ENCODE measurements around the gene SLC17A9. TPM values are rescaled to one million over a fixed set of nuclear protein-coding genes. Genes with fewer than 3 reads are reported as not detected.

SLC17A9 gene
- polyA plus RNA-seq, 3 donors = 0.81 to 31.3 (median 0.82) TPM

DNA sequence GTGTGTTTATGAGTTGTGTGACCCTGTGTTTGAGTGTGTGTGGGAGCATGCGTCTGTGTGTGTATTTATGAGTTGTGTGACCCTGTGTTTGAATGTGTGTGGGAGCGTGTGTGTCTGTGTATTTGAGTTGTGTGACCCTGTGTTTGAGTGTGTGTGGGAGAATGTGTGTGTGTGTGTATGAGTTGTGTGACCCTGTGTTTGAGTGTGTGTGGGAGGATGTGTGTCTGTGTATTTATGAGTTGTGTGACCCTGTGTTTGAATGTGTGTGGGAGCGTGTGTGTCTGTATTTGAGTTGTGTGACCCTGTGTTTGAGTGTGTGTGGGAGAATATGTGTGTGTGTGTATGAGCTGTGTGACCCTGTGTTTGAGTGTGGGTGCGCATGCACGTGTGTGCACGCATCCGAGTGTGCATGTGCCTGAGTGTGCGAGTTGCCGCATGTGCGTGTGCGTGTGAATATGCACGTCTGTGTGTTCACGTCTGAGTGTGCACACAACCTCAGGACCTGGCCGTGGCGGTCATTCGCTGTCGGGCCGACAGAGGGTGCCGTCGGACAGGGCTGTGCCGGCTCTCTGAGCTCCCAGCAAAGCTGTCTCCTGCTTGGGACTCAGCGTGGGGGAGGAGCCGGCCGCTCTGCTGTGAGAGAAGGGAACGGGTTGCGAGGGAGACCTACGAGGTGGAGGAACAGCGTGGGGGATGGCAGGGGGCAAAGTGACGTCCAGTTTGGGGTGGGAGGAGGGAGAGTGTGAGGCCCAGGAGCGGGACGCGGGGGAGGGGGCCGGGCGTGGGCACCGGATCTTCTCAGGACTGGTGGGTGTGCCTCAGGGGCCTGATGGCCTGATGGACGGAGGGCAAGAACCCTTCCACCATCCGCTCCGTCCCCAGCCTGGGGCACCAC lies 19.7 kb downstream of the SLC17A9 start:
- Mint-ChIP-seq H3K4me1 (peaks cover 9% of the 10 kb centered on the region), H3K27ac (peak overlapping the region in 1 of 7 donors; percentile 38), H3K36me3 (peaks cover 2 to 3% of the 10 kb centered on the region in 2 donors), H3K9me3 (peaks cover 0 to 13% (median 6%) of the 10 kb centered on the region in 7 donors), H3K27me3 (ENCODE audit: low read depth in 3 of 3) (peaks cover 62 to 78% (median 71%) of the 10 kb centered on the region in 3 donors), H3K4me3 (peak overlapping the region; percentile 67 to 89)
- intact Hi-C loops (cut with micrococcal nuclease) = loop anchor here (1.0 kb wide), 1 partner anchor 37 kb away; no protein-coding TSS in a partner anchor
- TF ChIP-seq, protein P1, sequence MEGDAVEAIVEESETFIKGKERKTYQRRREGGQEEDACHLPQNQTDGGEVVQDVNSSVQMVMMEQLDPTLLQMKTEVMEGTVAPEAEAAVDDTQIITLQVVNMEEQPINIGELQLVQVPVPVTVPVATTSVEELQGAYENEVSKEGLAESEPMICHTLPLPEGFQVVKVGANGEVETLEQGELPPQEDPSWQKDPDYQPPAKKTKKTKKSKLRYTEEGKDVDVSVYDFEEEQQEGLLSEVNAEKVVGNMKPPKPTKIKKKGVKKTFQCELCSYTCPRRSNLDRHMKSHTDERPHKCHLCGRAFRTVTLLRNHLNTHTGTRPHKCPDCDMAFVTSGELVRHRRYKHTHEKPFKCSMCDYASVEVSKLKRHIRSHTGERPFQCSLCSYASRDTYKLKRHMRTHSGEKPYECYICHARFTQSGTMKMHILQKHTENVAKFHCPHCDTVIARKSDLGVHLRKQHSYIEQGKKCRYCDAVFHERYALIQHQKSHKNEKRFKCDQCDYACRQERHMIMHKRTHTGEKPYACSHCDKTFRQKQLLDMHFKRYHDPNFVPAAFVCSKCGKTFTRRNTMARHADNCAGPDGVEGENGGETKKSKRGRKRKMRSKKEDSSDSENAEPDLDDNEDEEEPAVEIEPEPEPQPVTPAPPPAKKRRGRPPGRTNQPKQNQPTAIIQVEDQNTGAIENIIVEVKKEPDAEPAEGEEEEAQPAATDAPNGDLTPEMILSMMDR (IDR thresholded peaks at IDR 0.05) = peak; percentile 72
- peak overlapping the region; percentile 57 for H2AFZ ChIP-seq (ENCODE audit: insufficient read depth, low read depth, low read length, poor library complexity, severe bottlenecking)
- H3K9ac ChIP-seq (ENCODE audit: insufficient read depth, low read length, poor library complexity, severe bottlenecking) = no peak overlapping the region
- 5% methylated on average over 33 of the region's 38 CpGs for WGBS (ENCODE audit: insufficient coverage)
- no peaks in the 10 kb centered on the region for H3K36me3 ChIP-seq (replicated peaks in 1 of 2; ENCODE audit: control insufficient read depth in 1 of 2, insufficient read depth in 2 of 2, low read length in 2 of 2)
- H3K79me2 ChIP-seq (ENCODE audit: insufficient read depth, low read length) = no peaks in the 10 kb centered on the region
- no peaks in the 10 kb centered on the region for H4K20me1 ChIP-seq (ENCODE audit: insufficient read depth, low read length)
- peak overlapping the region in 1 of 3 experiments; percentile 38 for H3K4me3 ChIP-seq (replicated peaks in 1 of 3; ENCODE audit: low read depth in 2 of 3, low read length in 3 of 3)
- peak; percentile 77 to 82 (median 79) for DNase-seq
- H3K27me3 ChIP-seq (ENCODE audit: control insufficient read depth in 2 of 2, insufficient read depth in 2 of 2, low read length in 2 of 2) = peaks cover 14 to 63% of the 10 kb centered on the region in 2 donors
- peaks cover 0 to 3% of the 10 kb centered on the region in 2 donors for H3K9me3 ChIP-seq (replicated peaks in 1 of 2; ENCODE audit: control insufficient read depth in 1 of 2, insufficient read depth in 1 of 2, low read length in 2 of 2)
- H3K4me2 ChIP-seq (replicated peaks; ENCODE audit: extremely low read depth, low read length, poor library complexity, severe bottlenecking) = peak overlapping the region; percentile 66
- peaks cover 6 to 8% of the 10 kb centered on the region in 2 donors for H3K4me1 ChIP-seq (ENCODE audit: control insufficient read depth in 1 of 2, insufficient read depth in 2 of 2, low read length in 2 of 2)
- no peak overlapping the region for H3K27ac ChIP-seq (ENCODE audit: low read depth in 1 of 2, low read length in 2 of 2)

DNA sequence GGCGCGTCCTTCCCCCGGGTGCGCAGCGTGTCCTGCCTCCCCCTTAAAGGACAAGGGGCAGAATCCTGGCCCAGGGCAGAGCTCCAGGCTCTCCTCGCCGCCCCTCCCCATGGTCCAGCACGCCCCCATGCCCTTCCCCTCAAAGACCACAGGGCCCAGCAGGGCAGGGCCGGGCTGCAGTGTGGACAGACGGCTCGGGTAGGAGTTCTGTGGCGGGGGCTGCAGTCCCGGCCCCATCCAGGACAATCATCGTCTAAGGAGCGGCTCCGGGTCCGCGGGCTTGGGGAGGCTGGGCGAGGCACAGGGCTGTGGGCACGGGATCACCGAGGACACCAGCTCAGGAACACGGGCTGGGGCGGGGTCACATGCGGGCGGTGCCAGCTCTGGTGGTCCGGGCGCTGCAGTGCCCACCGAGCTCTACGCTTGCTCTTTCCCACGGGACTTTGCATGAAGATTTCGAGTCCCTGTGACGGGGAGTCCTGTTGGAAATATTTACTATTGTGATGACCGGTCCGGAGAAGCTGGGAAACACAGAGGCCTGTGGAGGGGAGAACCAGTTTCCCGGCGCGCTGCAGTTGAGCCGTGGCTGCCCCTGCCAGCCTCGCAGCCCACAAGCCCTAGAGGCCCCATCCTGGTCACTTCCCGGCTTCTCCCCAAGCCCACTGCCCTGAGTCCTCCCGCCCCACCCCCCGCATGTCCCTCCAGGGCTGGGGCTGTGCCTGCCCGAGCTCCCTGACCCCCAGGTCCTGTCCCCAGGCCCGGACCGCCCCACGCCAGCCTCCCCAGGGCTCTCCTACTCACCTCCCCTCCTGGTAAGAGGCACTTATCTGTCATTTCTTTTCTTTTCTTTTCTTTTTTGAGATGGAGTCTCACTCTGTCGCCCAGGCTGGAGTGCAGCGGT lies 20.6 kb downstream of the SLC17A9 start:
- no peaks in the 10 kb centered on the region for H3K79me2 ChIP-seq (ENCODE audit: insufficient read depth, low read length)
- H3K4me1 ChIP-seq (ENCODE audit: control insufficient read depth in 1 of 2, insufficient read depth in 2 of 2, low read length in 2 of 2) = peaks cover 14 to 16% of the 10 kb centered on the region in 2 donors
- no peaks in the 10 kb centered on the region for H3K36me3 ChIP-seq (replicated peaks in 1 of 2; ENCODE audit: control insufficient read depth in 1 of 2, insufficient read depth in 2 of 2, low read length in 2 of 2)
- H3K4me2 ChIP-seq (replicated peaks; ENCODE audit: extremely low read depth, low read length, poor library complexity, severe bottlenecking) = peak overlapping the region; percentile 66
- Mint-ChIP-seq H3K9me3 (peaks cover 0 to 13% (median 7%) of the 10 kb centered on the region in 7 donors), H3K27ac (no peak overlapping the region), H3K4me3 (peak overlapping the region in 1 of 2 donors; percentile 89), H3K36me3 (no peaks in the 10 kb centered on the region), H3K4me1 (peaks cover 17% of the 10 kb centered on the region), H3K27me3 (ENCODE audit: low read depth in 3 of 3) (peaks cover 65 to 86% (median 79%) of the 10 kb centered on the region in 3 donors)
- peaks cover 0 to 3% of the 10 kb centered on the region in 2 donors for H3K9me3 ChIP-seq (replicated peaks in 1 of 2; ENCODE audit: control insufficient read depth in 1 of 2, insufficient read depth in 1 of 2, low read length in 2 of 2)
- no peak overlapping the region for H3K27ac ChIP-seq (ENCODE audit: low read depth in 1 of 2, low read length in 2 of 2)
- H3K9ac ChIP-seq (ENCODE audit: insufficient read depth, low read length, poor library complexity, severe bottlenecking) = no peak overlapping the region
- peak overlapping the region; percentile 57 for H2AFZ ChIP-seq (ENCODE audit: insufficient read depth, low read depth, low read length, poor library complexity, severe bottlenecking)
- DNase-seq = no peak
- TF ChIP-seq, protein P1 (IDR thresholded peaks at IDR 0.05) = no peak
- WGBS (ENCODE audit: insufficient coverage) = 22% methylated on average over 37 of the region's 48 CpGs
- intact Hi-C loops (cut with micrococcal nuclease) = loop anchor here (1.0 kb wide), 1 partner anchor 36 kb away; no protein-coding TSS in a partner anchor
- peak overlapping the region in 1 of 3 experiments; percentile 38 for H3K4me3 ChIP-seq (replicated peaks in 1 of 3; ENCODE audit: low read depth in 2 of 3, low read length in 3 of 3)
- peaks cover 14 to 71% of the 10 kb centered on the region in 2 donors for H3K27me3 ChIP-seq (ENCODE audit: control insufficient read depth in 2 of 2, insufficient read depth in 2 of 2, low read length in 2 of 2)
- H4K20me1 ChIP-seq (ENCODE audit: insufficient read depth, low read length) = no peaks in the 10 kb centered on the region
